Tibial nerve (tissue), 4 donors: Measurements from ENCODE around the gene LPIN1. TPM values are rescaled to one million over a fixed set of nuclear protein-coding genes. Genes with fewer than 3 reads are reported as not detected.
A peak's percentile ranks its signal among the peaks of the same experiment; 100 is the strongest.

Experiments
- DNase-seq, 2 donors: peaks; one replicate each; pipeline ENCODE4 v3.0.0-alpha.2; 2019; ENCODE audit warnings: low spot score in 2 of 2
- H3K27ac ChIP-seq, 4 donors: fragments of 200-600 bp; sonication (generic) in 3 of 4; one replicate each; pipeline ENCODE4 v1.5.1; 2017 to 2019; ENCODE audit warnings: mild to moderate bottlenecking in 1 of 4
- H3K27me3 ChIP-seq, 2 donors: fragments of 200-600 bp; sonication (generic) in 1 of 2; one replicate each; pipeline versions ENCODE4 v1.5.1 to v1.6.0; 2017 to 2019
- H3K36me3 ChIP-seq, 3 donors: fragments of 200-600 bp; sonication (generic); one replicate each; pipeline ENCODE4 v1.5.1; 2018 to 2019
- H3K4me1 ChIP-seq, 4 donors: fragments of 200-600 bp; sonication (generic) in 3 of 4; one replicate each; pipeline ENCODE4 v1.5.1; 2017 to 2019
- H3K4me3 ChIP-seq, 4 donors: fragments of 200-600 bp; sonication (generic) in 3 of 4; one replicate each; pipeline ENCODE4 v1.5.1; 2017 to 2019; ENCODE audit warnings: mild to moderate bottlenecking in 1 of 4, moderate library complexity in 1 of 4
- H3K9me3 ChIP-seq, 4 donors: fragments of 200-600 bp; sonication (generic) in 3 of 4; one replicate each; pipeline ENCODE4 v1.5.1; 2017 to 2019
- CTCF ChIP-seq, 5 experiments: fragments of 200-600 bp in 3 of 5; fragments of 450-650 bp in 2 of 5; sonication (generic) in 3 of 5; IDR thresholded peaks; one replicate each; pipeline ENCODE4 v1.5.1; 2016 to 2019; ENCODE audit warnings: antibody characterized with exemption in 5 of 5, mild to moderate bottlenecking in 3 of 5, moderate library complexity in 2 of 5
- EP300 ChIP-seq, 2 donors: sonication (generic); formaldehyde crosslinking; IDR thresholded peaks; one replicate each; pipeline ENCODE4 v1.6.1; 2017; ENCODE audit warnings: antibody characterized with exemption in 2 of 2, mild to moderate bottlenecking in 1 of 2
- POLR2A ChIP-seq, 2 donors: fragments of 450-650 bp; IDR thresholded peaks; one replicate each; pipeline ENCODE4 v1.6.1; 2017; ENCODE audit warnings: antibody characterized with exemption in 2 of 2, mild to moderate bottlenecking in 2 of 2, moderate library complexity in 2 of 2
- WGBS, 2 donors: methylation state at CpG; one replicate each; pipeline ENCODE4 v1.1.5; 2018; 5-methylcytosine and 5-hydroxymethylcytosine counted together
- total RNA-seq, 4 donors: library from RNA; depleted of rRNA; stranded (reverse); fragments of >200 nt; gene quantifications; one replicate each; pipeline ENCODE4 v1.1.0, GENCODE V29; 2016

The LPIN1 gene
- total RNA-seq, 4 donors from 2014 or later = 170 to 202 (median 172) TPM

- no peaks in the 10 kb centered on the region for H3K27me3 ChIP-seq
- peaks cover 0 to 6% (median 1%) of the 10 kb centered on the region in 4 donors for H3K4me1 ChIP-seq
- H3K27ac ChIP-seq = no peak overlapping the region
- H3K4me3 ChIP-seq = no peak overlapping the region
- 84 to 88% methylated on average over 4 of the region's 4 CpGs for WGBS, 2 donors
- DNase-seq = no peak
- TF ChIP-seq EP300 (IDR thresholded peaks at IDR 0.05) (no peak), POLR2A (IDR thresholded peaks at IDR 0.05) (no peak), CTCF (IDR thresholded peaks at IDR 0.05) (no peak)
- H3K36me3 ChIP-seq = no peaks in the 10 kb centered on the region
- no peaks in the 10 kb centered on the region for H3K9me3 ChIP-seq
These were observed 41.4 kb upstream of the LPIN1 start for GRCh38 chr2:11705063-11705462.

- DNase-seq = no peak
- WGBS, 2 donors = 92 to 96% methylated on average over 3 of the region's 3 CpGs
- Histone ChIP-seq H3K4me1 (peaks cover 0 to 12% (median 5%) of the 10 kb centered on the region in 4 donors), H3K4me3 (no peak overlapping the region), H3K36me3 (no peaks in the 10 kb centered on the region), H3K27ac (no peak overlapping the region), H3K9me3 (no peaks in the 10 kb centered on the region), H3K27me3 (no peaks in the 10 kb centered on the region)
- TF ChIP-seq EP300 (IDR thresholded peaks at IDR 0.05) = no peak
These were observed 40.7 kb upstream of the LPIN1 start for GRCh38 chr2:11705711-11706110.

DNA sequence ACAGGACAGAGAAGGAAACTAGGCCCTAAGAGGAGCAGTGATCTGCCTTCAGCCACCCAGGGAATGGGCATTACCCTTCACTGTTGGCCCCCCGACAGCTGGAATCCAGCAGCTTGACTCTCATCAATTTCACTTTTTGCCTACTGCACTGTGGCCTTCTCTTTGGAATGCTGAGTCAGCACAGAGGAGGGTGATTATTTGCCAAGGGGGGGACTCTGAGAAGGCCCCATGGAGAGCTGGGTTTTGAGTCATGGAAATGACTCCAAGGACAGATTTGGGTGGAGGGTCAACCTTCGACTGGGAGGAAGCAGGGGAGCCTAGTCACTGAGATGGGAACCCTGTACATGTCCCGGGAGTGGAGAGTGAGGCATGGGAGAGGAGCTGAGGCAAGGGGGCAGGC lies 38.3 kb upstream of the LPIN1 start:
- H3K9me3 ChIP-seq = no peaks in the 10 kb centered on the region
- H3K36me3 ChIP-seq = no peaks in the 10 kb centered on the region
- TF ChIP-seq CTCF (IDR thresholded peaks at IDR 0.05) (no peak), POLR2A (IDR thresholded peaks at IDR 0.05) (no peak), EP300 (IDR thresholded peaks at IDR 0.05) (no peak)
- no peaks in the 10 kb centered on the region for H3K27me3 ChIP-seq
- 69 to 71% methylated on average over 3 of the region's 3 CpGs for WGBS, 2 donors
- no peak for DNase-seq
- H3K4me1 ChIP-seq = peaks cover 0 to 27% (median 14%) of the 10 kb centered on the region in 4 donors
- H3K4me3 ChIP-seq = no peak overlapping the region
- H3K27ac ChIP-seq = peak overlapping the region in 2 of 4 donors; percentile 29 to 42

DNA sequence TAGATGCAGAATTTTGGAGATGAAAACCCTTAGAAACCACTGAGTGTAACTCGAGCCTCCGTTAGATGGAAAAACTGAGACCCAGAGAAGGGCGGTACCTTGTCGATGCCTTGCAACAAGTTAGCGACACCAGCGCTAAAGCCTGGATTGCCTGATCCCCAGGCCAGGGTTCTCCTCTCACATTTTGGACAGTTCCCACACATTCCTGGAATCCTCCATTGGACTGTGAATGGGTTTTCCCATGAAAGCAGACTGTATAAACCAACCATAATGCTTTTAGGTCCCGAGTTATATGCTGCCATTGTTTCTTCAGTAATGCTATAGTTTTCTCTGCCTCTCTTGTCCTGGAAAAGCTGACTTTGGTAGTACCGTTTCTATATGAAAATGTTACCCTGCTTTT lies 37.1 kb upstream of the LPIN1 start:
- H3K4me3 ChIP-seq = no peak overlapping the region
- DNase-seq = no peak
- WGBS, 2 donors = 89 to 90% methylated on average over 8 of the region's 8 CpGs
- no peaks in the 10 kb centered on the region for H3K9me3 ChIP-seq
- H3K4me1 ChIP-seq = peaks cover 0 to 27% (median 14%) of the 10 kb centered on the region in 4 donors
- H3K27ac ChIP-seq = peak overlapping the region in 2 of 4 donors; percentile 76 to 86
- H3K27me3 ChIP-seq = no peaks in the 10 kb centered on the region
- no peak for TF ChIP-seq POLR2A (IDR thresholded peaks at IDR 0.05)
- no peak for TF ChIP-seq EP300 (IDR thresholded peaks at IDR 0.05)
- H3K36me3 ChIP-seq = no peaks in the 10 kb centered on the region

- TF ChIP-seq CTCF (IDR thresholded peaks at IDR 0.05) (no peak), EP300 (IDR thresholded peaks at IDR 0.05) (no peak), POLR2A (IDR thresholded peaks at IDR 0.05) (no peak)
- no peaks in the 10 kb centered on the region for H3K36me3 ChIP-seq
- H3K4me3 ChIP-seq = no peak overlapping the region
- 35 to 44% methylated on average over 3 of the region's 3 CpGs for WGBS, 2 donors
- no peaks in the 10 kb centered on the region for H3K27me3 ChIP-seq
- H3K27ac ChIP-seq = peak overlapping the region in 3 of 4 donors; percentile 37 to 86 (median 76)
- no peak for DNase-seq
- H3K4me1 ChIP-seq = peaks cover 0 to 27% (median 14%) of the 10 kb centered on the region in 4 donors
- H3K9me3 ChIP-seq = no peaks in the 10 kb centered on the region
These were observed 36.2 kb upstream of the LPIN1 start for GRCh38 chr2:11710210-11710609.

DNA sequence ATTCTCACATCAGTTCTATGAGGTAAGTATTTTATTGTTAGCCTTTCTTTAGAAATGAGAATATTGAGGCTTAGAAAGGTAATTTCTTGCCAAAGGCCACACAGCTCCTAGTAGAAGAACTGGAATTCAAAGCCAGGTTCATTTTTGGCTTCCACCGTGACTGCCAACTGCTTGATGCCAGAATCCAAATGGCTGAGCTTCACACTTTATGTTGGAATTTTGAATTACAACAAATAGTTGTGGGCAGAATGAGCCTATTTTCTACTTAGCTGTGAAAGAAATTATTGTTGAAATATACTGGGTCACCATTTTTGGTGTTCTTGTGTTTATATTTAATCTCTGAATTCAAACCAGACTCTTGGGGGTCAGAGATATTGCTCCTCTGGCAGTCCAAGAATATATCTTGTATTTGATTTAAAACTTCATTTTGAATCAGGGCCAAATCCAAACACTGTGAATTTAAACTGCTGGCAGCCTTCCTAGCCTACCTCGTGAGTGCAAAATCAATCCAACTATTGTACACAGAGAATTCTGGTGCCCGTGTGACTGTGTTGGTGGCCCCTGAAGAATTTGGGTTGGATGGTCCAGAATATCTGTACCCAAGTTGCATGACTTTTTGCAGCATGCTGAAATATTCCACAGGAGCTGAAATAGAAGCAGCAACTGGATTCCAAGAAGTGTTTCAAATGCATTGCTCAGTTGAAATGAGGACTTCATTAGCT lies 35.6 kb upstream of the LPIN1 start:
- no peak for DNase-seq
- WGBS, 2 donors = 16 to 20% methylated on average over 3 of the region's 3 CpGs
- Histone ChIP-seq H3K9me3 (no peaks in the 10 kb centered on the region), H3K27me3 (no peaks in the 10 kb centered on the region), H3K27ac (peak overlapping the region; percentile 41 to 86 (median 61)), H3K4me1 (peaks cover 0 to 27% (median 14%) of the 10 kb centered on the region in 4 donors), H3K36me3 (no peaks in the 10 kb centered on the region), H3K4me3 (no peak overlapping the region)
- TF ChIP-seq EP300 (IDR thresholded peaks at IDR 0.05) (peak in 1 of 2 donors; percentile 60), POLR2A (IDR thresholded peaks at IDR 0.05) (no peak)
